PC-9 (cell line): Measurements from ENCODE around the gene EGLN1. TPM values are rescaled to one million over a fixed set of nuclear protein-coding genes. Genes with fewer than 3 reads are reported as not detected.

ENCODE experiments used
- BruUV-seq: library from RNA; stranded (reverse); fragments of 400-500 nt; replicated peaks from 2 replicates; lab custom pipeline; 2021; lab: Mats Ljungman, UMichigan
- CTCF ChIA-PET: fragments of 300-600 bp; sonication (Branson Sonifier 250); formaldehyde crosslinking; loops from one replicate; lab custom pipeline; 2022; ENCODE audit warnings: antibody characterized with exemption; lab: Charles Lee
- POLR2A ChIA-PET: fragments of 300-600 bp; sonication (Branson Sonifier 250); formaldehyde crosslinking; loops from one replicate; lab custom pipeline; 2022; ENCODE audit warnings: antibody characterized with exemption; ENCODE audit not compliant: unreplicated experiment; lab: Charles Lee
- DNase-seq, 2 experiments: peaks; one replicate each; pipeline versions ENCODE4 v3.0.0 to v3.0.0-alpha.2; 2015 to 2022; ENCODE audit warnings: mixed read lengths in 1 of 2
- H2AFZ ChIP-seq: fragments of 200-600 bp; sonication (generic); 2 replicates; pipeline ENCODE4 v1.8.1; 2017; ENCODE audit warnings: antibody characterized with exemption
- H3F3A ChIP-seq: fragments of 200-600 bp; sonication (generic); 2 replicates; pipeline ENCODE4 v1.8.1; 2017; ENCODE audit warnings: antibody characterized with exemption, mild to moderate bottlenecking, low read depth; ENCODE audit not compliant: insufficient read depth
- H3K27ac ChIP-seq: fragments of 200-600 bp; sonication (generic); 2 replicates; pipeline ENCODE4 v1.6.1; 2016; ENCODE audit warnings: mixed run types
- H3K27me3 ChIP-seq: fragments of 200-600 bp; sonication (generic); 2 replicates; pipeline ENCODE4 v1.6.1; 2016; ENCODE audit warnings: low read depth, mixed run types; ENCODE audit not compliant: insufficient read depth
- H3K36me3 ChIP-seq: fragments of 200-600 bp; sonication (generic); 2 replicates; pipeline ENCODE4 v1.6.1; 2016; ENCODE audit warnings: low read depth, mixed run types
- H3K4me1 ChIP-seq: fragments of 200-600 bp; sonication (generic); replicated peaks from 2 replicates; pipeline ENCODE4 v1.6.1; 2016; ENCODE audit warnings: mixed run types; ENCODE audit not compliant: insufficient read depth
- H3K4me2 ChIP-seq: fragments of 200-600 bp; sonication (generic); 2 replicates; pipeline ENCODE4 v1.6.1; 2017; ENCODE audit warnings: mixed run types
- H3K4me3 ChIP-seq: fragments of 200-600 bp; sonication (generic); 2 replicates; pipeline ENCODE4 v1.6.1; 2016; ENCODE audit warnings: mixed run types
- H3K79me2 ChIP-seq: fragments of 200-600 bp; sonication (generic); 2 replicates; pipeline ENCODE4 v1.6.1; 2017; ENCODE audit warnings: low read depth, mixed run types
- H3K9me2 ChIP-seq: fragments of 200-600 bp; sonication (generic); 2 replicates; pipeline ENCODE4 v1.8.1; 2017; ENCODE audit warnings: mild to moderate bottlenecking; ENCODE audit not compliant: insufficient read depth
- H3K9me3 ChIP-seq: fragments of 200-600 bp; sonication (generic); 2 replicates; pipeline ENCODE4 v1.8.1; 2016; ENCODE audit warnings: low read depth; ENCODE audit not compliant: insufficient read depth
- H4K20me1 ChIP-seq: fragments of 200-600 bp; sonication (generic); 2 replicates; pipeline ENCODE4 v1.8.1; 2017; ENCODE audit not compliant: insufficient read depth
- CTCF ChIP-seq: fragments of 200-600 bp; sonication (generic); conservative IDR thresholded peaks from 2 replicates; pipeline ENCODE4 v1.6.1; 2017; ENCODE audit warnings: mixed run types, antibody characterized with exemption, mild to moderate bottlenecking, moderate library complexity
- EZH2 ChIP-seq: fragments of 200-600 bp; sonication (generic); IDR thresholded peaks from 2 replicates; pipeline ENCODE4 v1.8.0; 2017; ENCODE audit warnings: antibody characterized with exemption, low read depth
- intact Hi-C: fragments of 100-400 bp; cut with micrococcal nuclease; formaldehyde crosslinking; loops from one replicate; pipeline ENCODE4 v1.10.0; 2022; ENCODE audit not compliant: unreplicated experiment
- total RNA-seq: library from RNA; stranded (reverse); gene quantifications from 2 replicates; pipeline ENCODE4 v1.2.3, GENCODE V29; 2021

The EGLN1 gene
- total RNA-seq, 1 experiment from 2014 or later = 18.8 TPM

- DNase-seq = no peak
- no TSS peak for BruUV-seq
- Histone ChIP-seq H3K79me2 (peaks cover 61% of the 10 kb centered on the region), H3K36me3 (no peaks in the 10 kb centered on the region), H3K4me1 (peaks cover 39% of the 10 kb centered on the region), H2AFZ (no peak overlapping the region), H3K9me2 (no peaks in the 10 kb centered on the region), H3K27ac (no peak overlapping the region), H3K4me2 (no peak overlapping the region), H4K20me1 (no peaks in the 10 kb centered on the region), H3F3A (peaks cover 28% of the 10 kb centered on the region), H3K4me3 (no peak overlapping the region), H3K27me3 (no peaks in the 10 kb centered on the region), H3K9me3 (no peaks in the 10 kb centered on the region)
- POLR2A ChIA-PET = no interaction called here
- CTCF ChIA-PET = no interaction called here
- no peak for TF ChIP-seq EZH2
- TF ChIP-seq CTCF = no peak
- intact Hi-C loops = loop anchor here (2.0 kb wide), 1 partner anchor 27 kb away; no protein-coding TSS in a partner anchor
Measured at GRCh38 chr1:231393668-231394067, 28.4 kb downstream of the EGLN1 start.

DNA sequence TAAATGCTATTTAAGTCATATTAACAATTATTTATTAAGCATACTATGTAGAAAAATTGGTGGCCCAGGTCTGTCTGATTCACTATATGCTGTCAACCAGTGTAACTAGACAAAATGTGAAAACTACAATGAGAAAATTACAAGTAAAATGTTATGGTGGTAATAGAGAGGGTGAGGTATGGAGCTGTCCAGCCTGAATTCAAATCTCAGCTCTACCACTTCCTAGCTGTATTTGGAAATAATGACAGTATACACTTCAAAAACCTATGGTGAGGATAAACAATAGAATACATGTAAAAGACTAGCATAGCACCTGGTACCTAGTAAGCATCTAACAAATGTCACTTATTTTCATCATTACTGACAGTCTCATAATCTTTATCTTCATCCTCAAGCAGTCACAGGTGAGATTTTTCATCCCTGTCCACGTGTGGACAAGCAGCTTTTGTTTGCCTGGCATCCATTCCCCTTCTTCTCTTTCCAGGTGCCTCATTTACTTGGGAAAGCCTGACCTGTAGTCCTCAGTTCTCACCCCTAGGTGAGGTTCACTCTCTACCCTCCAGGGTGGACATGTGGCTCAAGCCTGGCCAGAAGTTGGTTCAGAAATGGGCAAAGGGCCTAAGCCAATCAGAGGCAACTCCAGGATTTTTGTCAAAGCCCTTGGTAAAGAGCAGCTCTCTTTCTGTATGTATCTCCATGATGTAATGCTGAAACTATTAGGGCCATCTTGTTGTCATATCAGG, 29.5 kb downstream of the EGLN1 start:
- H3K9me2 ChIP-seq = no peaks in the 10 kb centered on the region
- H4K20me1 ChIP-seq = no peaks in the 10 kb centered on the region
- no peak overlapping the region for H3K4me2 ChIP-seq
- H3K4me3 ChIP-seq = no peak overlapping the region
- H3K36me3 ChIP-seq = no peaks in the 10 kb centered on the region
- intact Hi-C loops = no loop called here
- peaks cover 45% of the 10 kb centered on the region for H3K4me1 ChIP-seq
- no peaks in the 10 kb centered on the region for H3K9me3 ChIP-seq
- H3K79me2 ChIP-seq = peaks cover 58% of the 10 kb centered on the region
- no peak overlapping the region for H2AFZ ChIP-seq
- TF ChIP-seq EZH2 = no peak
- TF ChIP-seq CTCF = no peak
- ChIA-PET CTCF (no interaction called here), POLR2A (no interaction called here)
- no peak for DNase-seq
- no peak overlapping the region for H3K27ac ChIP-seq
- H3F3A ChIP-seq = peaks cover 28% of the 10 kb centered on the region
- BruUV-seq = no TSS peak
- H3K27me3 ChIP-seq = no peaks in the 10 kb centered on the region

DNA sequence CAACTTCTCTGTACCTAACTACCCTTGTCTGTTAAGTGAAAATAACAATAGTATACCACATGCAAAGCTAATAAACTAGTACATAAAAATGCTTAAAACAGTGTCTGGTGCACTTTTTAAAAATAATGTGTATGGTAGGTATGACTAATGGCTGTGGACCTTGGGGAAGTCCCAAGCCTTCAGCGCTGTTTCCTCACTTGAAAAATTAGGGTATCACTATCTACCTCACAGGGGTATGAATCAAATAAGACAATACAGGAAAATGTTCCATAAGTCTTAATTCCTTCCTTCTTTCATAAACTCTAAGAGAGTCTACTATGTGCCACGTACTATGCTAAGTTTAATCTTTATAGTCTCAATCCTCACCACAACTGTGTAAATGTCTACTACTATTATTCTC, 32.0 kb downstream of the EGLN1 start:
- peak overlapping the region; percentile 3; the same call in 1 of the 2 replicates for H3K27ac ChIP-seq
- no peaks in the 10 kb centered on the region for H4K20me1 ChIP-seq
- H3K36me3 ChIP-seq = no peaks in the 10 kb centered on the region
- peaks cover 53% of the 10 kb centered on the region for H3K79me2 ChIP-seq
- H2AFZ ChIP-seq = no peak overlapping the region
- no peak for TF ChIP-seq EZH2
- TF ChIP-seq CTCF = no peak
- no peak for DNase-seq
- intact Hi-C loops = no loop called here
- H3F3A ChIP-seq = peaks cover 6% of the 10 kb centered on the region
- ChIA-PET CTCF (no interaction called here), POLR2A (no interaction called here)
- no peak overlapping the region for H3K4me2 ChIP-seq
- no TSS peak for BruUV-seq
- peaks cover 40% of the 10 kb centered on the region for H3K4me1 ChIP-seq
- no peaks in the 10 kb centered on the region for H3K9me2 ChIP-seq
- no peaks in the 10 kb centered on the region for H3K9me3 ChIP-seq
- no peak overlapping the region for H3K4me3 ChIP-seq
- no peaks in the 10 kb centered on the region for H3K27me3 ChIP-seq
